NB4 (cell line): Measurements from ENCODE around the gene AUTS2.

Source experiments
- DNase-seq: peaks from one replicate; pipeline ENCODE4 v3.0.0; 2010; ENCODE audit warnings: low read depth
- H3K4me3 ChIP-seq: one replicate; pipeline ENCODE4 v1.5.1; 2011; ENCODE audit warnings: mild to moderate bottlenecking, low read depth, low read length, moderate library complexity
- CTCF ChIP-seq: IDR thresholded peaks from one replicate; pipeline ENCODE4 v1.5.1; 2012; ENCODE audit warnings: low read depth, low read length
- MAX ChIP-seq: IDR thresholded peaks from 2 replicates; pipeline ENCODE4 v1.6.1; 2011; ENCODE audit warnings: low read depth, low read length
- MYC ChIP-seq: IDR thresholded peaks from 2 replicates; pipeline ENCODE4 v1.6.1; 2011; ENCODE audit warnings: low read depth, low read length
- POLR2A ChIP-seq: IDR thresholded peaks from 2 replicates; pipeline ENCODE4 v1.6.1; 2011; ENCODE audit warnings: mild to moderate bottlenecking; ENCODE audit not compliant: insufficient read length; ENCODE audit errors: extremely low read depth

Gene AUTS2

GRCh38 chr7:70132226-70132851 is 534.1 kb downstream of the AUTS2 start:
- TF ChIP-seq MAX, result no peak
- no peak for TF ChIP-seq POLR2A
- TF ChIP-seq MYC, result no peak
- no peak for TF ChIP-seq CTCF
- H3K4me3 ChIP-seq, result no peak overlapping the region
- no peak for DNase-seq

GRCh38 chr7:70132852-70133690 is 534.8 kb downstream of the AUTS2 start:
- TF ChIP-seq POLR2A (no peak), MAX (no peak), CTCF (no peak), MYC (no peak)
- no peak overlapping the region for H3K4me3 ChIP-seq
- DNase-seq, result no peak

- no peak for DNase-seq
- no peak for TF ChIP-seq CTCF
- no peak overlapping the region for H3K4me3 ChIP-seq
These were observed 535.9 kb downstream of the AUTS2 start for GRCh38 chr7:70134029-70134770.

GRCh38 chr7:70135656-70136055 is 537.4 kb downstream of the AUTS2 start:
- H3K4me3 ChIP-seq, result no peak overlapping the region
- TF ChIP-seq POLR2A (no peak), MAX (no peak), CTCF (no peak), MYC (no peak)
- no peak for DNase-seq

GRCh38 chr7:70137126-70137525 is 538.9 kb downstream of the AUTS2 start:
- no peak for TF ChIP-seq MAX
- TF ChIP-seq CTCF, result no peak
- TF ChIP-seq MYC, result no peak
- no peak for TF ChIP-seq POLR2A
- DNase-seq, result no peak
- no peak overlapping the region for H3K4me3 ChIP-seq
